ENCODE measurements around the gene FAM83E.

The FAM83E gene

DNA sequence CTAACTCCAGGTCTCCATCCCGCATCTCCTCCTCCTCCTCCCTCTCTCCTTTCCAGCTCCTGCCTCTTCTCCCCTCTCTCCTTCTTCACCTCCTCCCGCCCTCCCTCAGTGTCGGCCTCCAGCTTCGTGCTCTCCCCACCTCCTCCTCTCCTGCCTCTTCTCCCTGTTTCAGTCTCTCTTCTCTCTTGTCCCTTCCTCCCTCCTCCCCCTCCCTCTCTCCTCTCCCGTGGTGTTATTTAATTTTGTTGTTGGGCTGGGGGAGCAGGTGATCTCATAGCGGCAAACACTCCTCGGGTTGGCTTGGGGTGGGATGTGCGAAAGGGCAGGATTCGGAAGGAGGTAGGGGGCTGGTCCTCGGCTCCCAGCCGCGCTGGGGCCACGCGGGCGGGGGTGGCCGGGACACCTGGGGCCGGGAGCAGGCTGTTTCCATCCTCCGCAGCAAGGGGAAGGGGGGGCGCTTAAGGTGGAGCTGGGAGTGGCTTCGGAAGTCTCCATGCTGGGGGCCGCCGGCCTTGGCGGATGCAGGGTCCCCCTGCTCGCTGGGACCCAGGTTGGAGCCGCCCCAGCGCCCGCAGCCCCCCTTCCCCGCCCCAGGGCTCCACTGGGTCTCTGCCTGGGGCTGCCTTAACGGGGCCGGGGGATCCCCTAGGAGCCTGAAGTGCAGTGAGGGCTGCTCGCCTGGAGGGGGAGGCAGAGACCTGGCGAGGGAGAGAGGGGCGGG is 31.3 kb upstream of the FAM83E start, which contains the start of gene CA11:
Gene CA11 (minus strand): TSS at position 187 of the 721 bp plus-strand sequence. CDS start 555 bp downstream, outside the sequence.
- TF ChIP-seq GATA2 (IDR thresholded peaks at IDR 0.05; ENCODE audit: low read depth, low read length) (no peak), GATA3 (IDR thresholded peaks at IDR 0.05; ENCODE audit: low read depth, low read length) (no peak)

DNA sequence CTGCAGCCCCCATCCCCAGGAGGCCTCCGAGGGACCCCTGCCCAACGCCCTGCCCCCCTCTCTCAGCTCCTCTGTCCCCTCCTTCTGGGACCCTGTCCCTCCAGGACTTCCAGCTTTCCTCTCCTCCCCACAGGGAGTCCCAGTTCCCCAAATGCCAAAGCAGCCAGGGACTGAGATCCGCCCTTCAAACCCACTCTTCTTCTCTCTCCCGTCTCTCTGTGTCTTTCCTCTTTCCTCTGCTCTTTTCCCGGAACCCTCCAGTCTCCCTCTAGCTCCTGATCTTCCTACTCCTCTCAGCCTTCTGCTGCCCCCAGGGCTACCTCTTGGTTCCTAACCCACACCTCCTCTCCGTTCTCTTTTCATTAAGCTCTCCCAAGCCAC is 30.7 kb upstream of the FAM83E start:
- TF ChIP-seq GATA2 (IDR thresholded peaks at IDR 0.05; ENCODE audit: low read depth, low read length) (no peak), GATA3 (IDR thresholded peaks at IDR 0.05; ENCODE audit: low read depth, low read length) (no peak)

GRCh38 chr19:48644839-48645619 is 30.2 kb upstream of the FAM83E start:
- TF ChIP-seq GATA3 (IDR thresholded peaks at IDR 0.05; ENCODE audit: low read depth, low read length) (no peak), GATA2 (IDR thresholded peaks at IDR 0.05; ENCODE audit: low read depth, low read length) (no peak)

DNA sequence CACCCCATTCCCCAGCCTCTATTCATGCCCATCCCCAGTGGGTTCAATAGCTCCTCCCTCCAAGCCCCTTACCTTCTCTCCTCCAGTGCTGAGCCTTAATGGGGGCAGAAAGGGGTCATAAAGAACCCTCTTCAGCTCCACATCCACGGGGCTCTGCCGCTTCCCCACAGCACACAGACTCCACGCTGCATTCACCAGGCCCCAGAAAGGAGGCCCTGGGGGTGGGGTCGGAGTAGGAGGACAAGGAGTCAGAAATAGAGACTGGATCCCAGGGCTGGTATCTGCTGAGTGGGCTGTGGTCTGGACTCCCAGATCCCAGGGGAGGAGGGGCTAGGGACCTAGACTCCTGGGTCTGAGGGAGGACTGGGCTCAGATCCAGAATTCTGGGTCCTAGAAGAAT is 29.5 kb upstream of the FAM83E start:
- TF ChIP-seq GATA3 (IDR thresholded peaks at IDR 0.05; ENCODE audit: low read depth, low read length) (no peak), GATA2 (IDR thresholded peaks at IDR 0.05; ENCODE audit: low read depth, low read length) (no peak)

DNA sequence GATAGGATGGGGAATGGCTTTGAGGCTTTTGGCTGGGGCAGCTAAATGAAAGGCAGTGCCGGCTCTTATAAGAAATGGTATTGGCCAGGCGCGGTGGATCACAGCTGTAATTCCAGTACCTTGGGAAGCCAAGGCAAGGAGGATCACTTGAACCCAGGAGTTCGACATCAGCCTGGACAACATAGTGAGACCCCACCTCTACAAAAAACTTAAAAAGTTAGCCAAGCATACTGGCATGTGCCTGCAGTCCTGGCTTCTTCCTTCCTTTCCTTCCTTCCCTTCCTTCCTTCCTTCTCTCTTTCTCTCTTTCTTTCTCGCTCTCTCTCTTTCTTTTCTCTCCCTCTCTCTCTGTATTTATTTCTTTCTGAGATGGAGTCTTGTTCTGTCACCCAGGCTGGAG is 28.0 kb upstream of the FAM83E start:
- TF ChIP-seq GATA2 (IDR thresholded peaks at IDR 0.05; ENCODE audit: low read depth, low read length) (no peak), GATA3 (IDR thresholded peaks at IDR 0.05; ENCODE audit: low read depth, low read length) (no peak)

GRCh38 chr19:48641850-48642249 is 27.0 kb upstream of the FAM83E start:
- TF ChIP-seq GATA3 (IDR thresholded peaks at IDR 0.05; ENCODE audit: low read depth, low read length) (no peak), GATA2 (IDR thresholded peaks at IDR 0.05; ENCODE audit: low read depth, low read length) (no peak)

- TF ChIP-seq GATA3 (IDR thresholded peaks at IDR 0.05; ENCODE audit: low read depth, low read length) (no peak), GATA2 (IDR thresholded peaks at IDR 0.05; ENCODE audit: low read depth, low read length) (no peak)
Measured at GRCh38 chr19:48639483-48640375, 24.9 kb upstream of the FAM83E start.

- TF ChIP-seq GATA3 (IDR thresholded peaks at IDR 0.05; ENCODE audit: low read depth, low read length) = no peak
- no peak for TF ChIP-seq GATA2 (IDR thresholded peaks at IDR 0.05; ENCODE audit: low read depth, low read length)
Measured at GRCh38 chr19:48638831-48639381, 24.0 kb upstream of the FAM83E start.

DNA sequence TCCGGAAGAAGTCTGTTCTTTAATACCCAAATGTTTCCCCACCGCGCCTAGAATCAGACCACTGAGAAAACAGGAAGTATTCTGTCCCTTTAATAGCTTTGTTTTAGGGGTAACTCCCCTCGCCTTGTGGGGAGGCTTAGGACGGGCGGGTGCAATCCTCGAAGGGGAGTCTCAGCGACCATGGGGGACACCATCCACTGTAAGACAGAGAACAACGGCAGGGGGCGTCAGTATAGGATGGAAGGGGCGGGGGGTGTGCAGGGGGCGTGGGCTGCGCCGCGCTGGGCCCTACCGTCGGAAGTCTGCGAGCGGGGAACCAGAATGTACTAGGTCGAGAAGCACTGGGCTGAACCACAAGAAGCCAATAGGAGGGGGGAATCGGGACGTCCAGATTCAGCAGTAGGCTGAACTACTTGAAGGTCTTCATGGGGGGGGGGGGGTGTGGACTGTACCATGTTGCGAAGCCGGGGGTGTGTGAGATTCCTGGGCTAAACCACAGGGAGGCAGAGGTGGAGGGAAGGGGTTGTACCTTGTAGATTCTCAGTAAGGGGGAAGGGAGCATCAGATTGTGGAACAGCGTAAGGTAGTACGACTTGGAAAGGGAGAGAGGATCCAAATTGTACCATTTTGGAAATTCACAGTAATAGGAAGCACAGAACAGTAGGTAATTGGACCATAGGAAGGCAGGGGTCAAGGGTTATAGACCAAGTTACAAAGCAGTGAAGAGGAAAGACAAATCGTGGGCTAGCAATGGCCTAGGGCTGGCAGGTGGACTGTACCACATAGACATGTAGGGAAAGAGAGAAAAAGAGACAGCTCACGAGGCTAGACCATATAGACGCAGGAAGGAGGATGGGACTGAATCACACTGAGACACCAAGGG is 23.3 kb upstream of the FAM83E start:
- TF ChIP-seq GATA3 (IDR thresholded peaks at IDR 0.05; ENCODE audit: low read depth, low read length) = no peak
- TF ChIP-seq GATA2 (IDR thresholded peaks at IDR 0.05; ENCODE audit: low read depth, low read length) = no peak

DNA sequence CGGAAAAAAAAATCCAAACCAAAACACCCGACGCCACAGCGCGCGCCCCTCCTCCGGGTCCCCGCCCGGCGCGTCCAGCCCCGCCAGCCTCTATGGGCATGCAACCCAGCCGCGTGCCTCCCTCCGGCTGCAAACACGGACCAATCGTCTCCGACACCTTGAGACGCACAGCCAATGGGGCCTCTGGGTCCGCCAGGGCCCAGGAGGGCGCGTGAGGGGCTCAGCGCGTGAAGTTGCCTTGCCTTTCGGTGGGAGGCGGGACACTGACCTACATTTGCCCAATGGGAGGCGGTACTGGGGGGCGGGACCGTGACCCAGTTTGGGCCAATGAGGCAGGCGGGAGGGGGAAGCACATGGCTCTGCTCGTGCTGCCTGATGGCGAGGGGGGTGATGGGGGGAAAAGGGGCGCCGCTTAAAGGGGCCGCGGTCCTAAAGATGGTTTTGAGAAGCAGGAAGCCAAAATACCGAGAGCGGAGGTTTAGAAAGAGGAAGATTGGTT is 22.6 kb upstream of the FAM83E start:
- TF ChIP-seq GATA3 (IDR thresholded peaks at IDR 0.05; ENCODE audit: low read depth, low read length) (no peak), GATA2 (IDR thresholded peaks at IDR 0.05; ENCODE audit: low read depth, low read length) (no peak)

- TF ChIP-seq GATA3 (IDR thresholded peaks at IDR 0.05; ENCODE audit: low read depth, low read length) = no peak
- TF ChIP-seq GATA2 (IDR thresholded peaks at IDR 0.05; ENCODE audit: low read depth, low read length) = no peak
Measured at GRCh38 chr19:48636859-48637448, 22.1 kb upstream of the FAM83E start, which contains the start of gene DBP. Gene DBP (minus strand): TSS chr19:48637379. CDS start chr19:48636994, 385 bp downstream.
